Prostate gland (tissue), 2 donors: ENCODE data around the gene ACAA1.
"Not testable (repeated sequence)": the region's sequence is repeated elsewhere in the genome, so short reads cannot be mapped to it uniquely, and the experiment has no call there.

Experiments
- CTCF ChIP-seq, 4 experiments: fragments of 200-600 bp in 2 of 4; fragments of 450-650 bp in 2 of 4; sonication (generic) in 2 of 4; IDR thresholded peaks; 1 replicate in 3 of 4; 2 replicates in 1 of 4; pipeline ENCODE4 v1.5.1; 2016 to 2019; ENCODE audit warnings: antibody characterized with exemption in 4 of 4, mild to moderate bottlenecking in 2 of 4, moderate library complexity in 2 of 4
- POLR2A ChIP-seq: fragments of 450-650 bp; IDR thresholded peaks from one replicate; pipeline ENCODE4 v1.6.1; 2016; ENCODE audit warnings: antibody characterized with exemption, mild to moderate bottlenecking
- POLR2AphosphoS5 ChIP-seq: sonication (generic); formaldehyde crosslinking; IDR thresholded peaks from one replicate; pipeline ENCODE4 v1.6.1; 2017; ENCODE audit warnings: antibody characterized with exemption

- not testable (repeated sequence) for TF ChIP-seq CTCF (IDR thresholded peaks at IDR 0.05); POLR2A; POLR2AphosphoS5
Measured at GRCh38 chr3:38135621-38136277, 1.2 kb downstream of the ACAA1 start.
